Mammary microvascular endothelial cell (primary cell): ENCODE measurements around the gene OR4D11. TPM values are rescaled to one million over a fixed set of nuclear protein-coding genes. Genes with fewer than 3 reads are reported as not detected.

Experiments used
- total RNA-seq: library from RNA; depleted of rRNA; stranded (reverse); fragments of >200 nt; gene quantifications from 2 replicates; pipeline ENCODE4 v1.2.3, GENCODE V29; 2015

OR4D11 gene
- total RNA-seq: not detected in 2 replicates

GRCh38 chr11:59503276-59503675 lies at the start of gene OR4D11:
TSS of gene OR4D11 (plus strand) at chr11:59503576. CDS start at chr11:59503576, 0 bp downstream.

GRCh38 chr11:59456661-59457060 lies 46.7 kb upstream of the OR4D11 start, which contains the start of gene OR4D6:
TSS of gene OR4D6 (plus strand) at chr11:59456961. CDS start at chr11:59456961, 0 bp downstream.

GRCh38 chr11:59473015-59473414 lies 30.4 kb upstream of the OR4D11 start, which contains the start of gene OR4D10:
TSS of gene OR4D10 (plus strand) at chr11:59473315. CDS start at chr11:59477430, 4,115 bp downstream.

GRCh38 chr11:59510941-59511589 lies 7.7 kb downstream of the OR4D11 start, which contains the start of gene OR4D9:
TSS of gene OR4D9 (plus strand) at chr11:59511539. CDS start at chr11:59514913, 3,374 bp downstream.

Other genes starting within 250 kb of the OR4D11 start
- not detected in 2 replicates for gene OR5AN1, start 144.7 kb upstream of the OR4D11 start, total RNA-seq
- not detected in 2 replicates for gene OR5A2, start 77.2 kb upstream of the OR4D11 start, total RNA-seq
- not detected in 2 replicates for gene OR5A1, start 67.1 kb upstream of the OR4D11 start, total RNA-seq
- not detected in 2 replicates for gene OR4D6, start 46.6 kb upstream of the OR4D11 start, total RNA-seq
- gene OR4D10, start 30.3 kb upstream of the OR4D11 start, total RNA-seq: not detected in 2 replicates
- gene OR4D9, start 8.0 kb downstream of the OR4D11 start, total RNA-seq: not detected in 2 replicates
- gene OSBP, start 112.2 kb downstream of the OR4D11 start, total RNA-seq: 13.7 and 14.9 TPM in 2 replicates
- 14.3 and 16.9 TPM in 2 replicates for gene PATL1, start 165.5 kb downstream of the OR4D11 start, total RNA-seq
- not detected in 2 replicates for gene OR10V1, start 210.3 kb downstream of the OR4D11 start, total RNA-seq